Peyer's patch (tissue), 4 donors: Measurements from ENCODE around the gene LRRC32.

ENCODE experiments used
- CTCF ChIP-seq, 6 experiments: fragments of 450-650 bp in 4 of 6; fragments of 200-600 bp in 2 of 6; sonication (generic) in 1 of 6; IDR thresholded peaks; one replicate each; pipeline ENCODE4 v1.5.1; 2017 to 2019; ENCODE audit warnings: antibody characterized with exemption in 6 of 6, mild to moderate bottlenecking in 3 of 6, moderate library complexity in 1 of 6
- POLR2A ChIP-seq, 2 donors: fragments of 450-650 bp; IDR thresholded peaks; one replicate each; pipeline ENCODE4 v1.5.1; 2017; ENCODE audit warnings: antibody characterized with exemption in 2 of 2, mild to moderate bottlenecking in 2 of 2, moderate library complexity in 2 of 2

- TF ChIP-seq CTCF (IDR thresholded peaks at IDR 0.05) (no peak), POLR2A (IDR thresholded peaks at IDR 0.05) (no peak)
Observed at GRCh38 chr11:76719686-76720085, 49.1 kb upstream of the LRRC32 start.
